Coronary artery (tissue), 2 donors: ENCODE results near the gene ZNF440.
"Not testable (repeated sequence)": the region's sequence is repeated elsewhere in the genome, so short reads cannot be mapped to it uniquely, and the experiment has no call there.

Source experiments
- DNase-seq: peaks from one replicate; pipeline ENCODE4 v3.0.0-alpha.2; 2017; ENCODE audit warnings: low spot score
- H3K27ac ChIP-seq, 2 donors: fragments of 200-600 bp; sonication (generic); one replicate each; pipeline ENCODE4 v1.5.1; 2016 to 2019
- H3K4me3 ChIP-seq: fragments of 200-600 bp; sonication (generic); 2 replicates; pipeline ENCODE4 v1.5.1; 2016; ENCODE audit warnings: mild to moderate bottlenecking, moderate library complexity
- TF ChIP-seq, protein P1 (sequence below): fragments of 200-600 bp; sonication (generic); IDR thresholded peaks from one replicate; pipeline ENCODE4 v1.5.1; 2019; ENCODE audit warnings: antibody characterized with exemption

ZNF440 gene

DNA sequence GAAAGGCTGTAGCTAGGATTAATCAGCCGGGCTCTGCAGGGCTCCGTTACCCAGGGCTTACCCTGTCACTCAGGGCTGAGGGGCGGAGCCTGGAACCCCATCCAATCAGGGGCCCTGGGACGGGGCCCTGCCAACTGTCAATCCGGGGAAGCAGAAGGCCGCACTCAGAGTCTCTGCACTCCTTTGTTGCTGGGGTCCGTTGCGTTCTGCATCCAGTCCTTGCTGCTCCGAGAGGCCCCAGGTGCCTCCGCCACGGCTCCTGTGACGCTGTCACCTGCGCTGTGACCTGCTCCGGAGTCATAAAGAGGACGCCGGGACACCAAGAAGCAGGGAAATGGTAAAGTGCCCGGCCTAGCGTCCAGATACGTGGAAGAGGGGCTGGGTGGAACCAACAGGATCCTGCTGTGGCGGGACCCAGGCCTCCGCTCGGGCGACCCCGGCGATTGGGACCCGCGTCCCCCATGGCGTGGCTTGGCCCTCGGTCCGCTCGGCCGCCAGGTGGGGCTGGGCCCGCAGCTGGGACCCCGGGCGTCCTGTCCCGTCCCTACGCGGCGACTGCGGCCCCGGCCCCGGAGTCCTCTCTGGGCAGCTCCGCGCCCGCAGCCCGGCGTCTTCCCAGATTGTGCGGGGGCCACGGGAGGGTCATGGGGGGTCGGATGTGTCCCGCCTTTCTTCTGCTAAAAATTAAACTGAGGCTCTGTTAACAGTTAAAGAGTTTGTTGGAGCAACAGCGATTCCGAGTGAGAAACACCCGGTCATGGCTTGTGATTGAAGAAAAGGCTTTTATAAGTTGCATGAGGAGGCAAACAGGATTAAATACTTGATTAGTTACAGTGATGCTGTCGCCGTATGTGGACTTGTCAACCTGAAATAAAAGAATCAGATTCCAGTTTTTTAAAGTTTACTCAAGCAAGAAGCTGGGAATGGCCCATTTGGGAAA is 15.4 kb upstream of the ZNF440 start, which contains the start of gene ZNF491:
ZNF491 (plus strand) TSS at position 133 of the 940 bp plus-strand sequence. CDS start 7,431 bp downstream, outside the sequence.
- TF ChIP-seq, protein P1, sequence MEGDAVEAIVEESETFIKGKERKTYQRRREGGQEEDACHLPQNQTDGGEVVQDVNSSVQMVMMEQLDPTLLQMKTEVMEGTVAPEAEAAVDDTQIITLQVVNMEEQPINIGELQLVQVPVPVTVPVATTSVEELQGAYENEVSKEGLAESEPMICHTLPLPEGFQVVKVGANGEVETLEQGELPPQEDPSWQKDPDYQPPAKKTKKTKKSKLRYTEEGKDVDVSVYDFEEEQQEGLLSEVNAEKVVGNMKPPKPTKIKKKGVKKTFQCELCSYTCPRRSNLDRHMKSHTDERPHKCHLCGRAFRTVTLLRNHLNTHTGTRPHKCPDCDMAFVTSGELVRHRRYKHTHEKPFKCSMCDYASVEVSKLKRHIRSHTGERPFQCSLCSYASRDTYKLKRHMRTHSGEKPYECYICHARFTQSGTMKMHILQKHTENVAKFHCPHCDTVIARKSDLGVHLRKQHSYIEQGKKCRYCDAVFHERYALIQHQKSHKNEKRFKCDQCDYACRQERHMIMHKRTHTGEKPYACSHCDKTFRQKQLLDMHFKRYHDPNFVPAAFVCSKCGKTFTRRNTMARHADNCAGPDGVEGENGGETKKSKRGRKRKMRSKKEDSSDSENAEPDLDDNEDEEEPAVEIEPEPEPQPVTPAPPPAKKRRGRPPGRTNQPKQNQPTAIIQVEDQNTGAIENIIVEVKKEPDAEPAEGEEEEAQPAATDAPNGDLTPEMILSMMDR = no peak
- DNase-seq = peak; percentile 94
- peak within 1 kb of the TSS; percentile 66 to 84 for H3K27ac ChIP-seq
- H3K4me3 ChIP-seq = peak within 1 kb of the TSS; percentile 81

GRCh38 chr19:11806354-11807098 is 7.5 kb upstream of the ZNF440 start:
- TF ChIP-seq, protein P1 = no peak
- DNase-seq = no peak
- Histone ChIP-seq H3K4me3 (no peak overlapping the region), H3K27ac (no peak overlapping the region)

- TF ChIP-seq, protein P1 = no peak
- H3K4me3 ChIP-seq = no peak overlapping the region
- DNase-seq = no peak
- no peak overlapping the region for H3K27ac ChIP-seq
Measured at GRCh38 chr19:11807099-11807380, 7.0 kb upstream of the ZNF440 start.

- DNase-seq = no peak
- Histone ChIP-seq H3K4me3 (peak overlapping the region; percentile 96), H3K27ac (peak overlapping the region in 1 of 2 donors; percentile 95)
- TF ChIP-seq, protein P1 = no peak
Measured at GRCh38 chr19:11813703-11814028, 407 bp upstream of the ZNF440 start.

DNA sequence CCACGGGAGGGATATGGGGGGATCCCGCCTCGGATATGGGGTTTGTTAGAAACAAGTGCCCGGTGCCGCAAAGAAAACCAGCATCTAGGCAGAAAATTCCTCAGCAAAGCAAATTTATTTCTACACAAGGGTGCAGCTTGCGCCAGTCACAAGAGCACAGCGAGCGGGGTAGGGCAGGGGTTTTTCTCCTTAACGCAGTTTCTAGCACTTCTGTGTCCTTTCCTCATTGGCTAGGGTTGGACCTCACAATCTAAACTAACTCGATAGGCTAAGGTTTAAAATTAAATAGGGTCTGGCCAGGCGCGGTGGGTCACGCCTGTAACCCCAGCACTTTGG is 595 bp downstream of the ZNF440 start:
- DNase-seq = no peak
- peak overlapping the region; percentile 81 to 95 for H3K27ac ChIP-seq
- H3K4me3 ChIP-seq = peak overlapping the region; percentile 96
- TF ChIP-seq, protein P1 = no peak

DNA sequence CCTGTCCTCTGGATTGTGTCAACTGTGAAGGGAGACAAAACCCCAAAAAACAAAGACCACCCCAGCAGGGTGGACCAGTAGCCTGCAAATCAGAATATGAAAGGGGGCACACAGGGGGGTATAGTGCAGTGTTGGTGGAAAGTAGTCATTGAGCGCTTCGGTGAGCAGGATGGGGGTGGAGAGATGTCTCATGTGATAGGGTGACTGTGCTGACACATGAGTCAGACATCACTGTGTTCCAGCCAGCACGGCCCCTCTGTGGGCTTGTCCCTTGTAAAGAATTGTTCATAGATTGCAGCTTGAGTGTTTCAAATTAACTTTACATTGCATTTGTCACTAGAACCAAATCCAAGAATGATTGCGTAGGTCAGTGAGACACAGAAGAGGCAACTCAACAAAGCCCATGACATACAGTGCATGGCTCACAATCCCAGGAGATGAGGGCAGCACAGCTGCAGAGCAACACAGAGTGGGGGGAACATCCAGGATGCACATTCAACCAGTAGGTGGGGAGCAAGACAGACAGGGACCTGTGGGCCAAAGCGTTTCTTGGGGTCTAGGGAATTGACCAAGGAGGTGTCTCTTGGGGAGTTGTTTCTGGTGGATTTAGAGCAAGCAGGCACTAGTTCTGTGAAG is 7.5 kb downstream of the ZNF440 start:
- TF ChIP-seq, protein P1 = no peak
- no peak overlapping the region for H3K27ac ChIP-seq
- no peak for DNase-seq
- no peak overlapping the region for H3K4me3 ChIP-seq

- not testable (repeated sequence) for H3K4me3 ChIP-seq, H3K27ac ChIP-seq, DNase-seq
Measured at GRCh38 chr19:11828957-11829876, 15.1 kb downstream of the ZNF440 start.
